Epithelial cell of esophagus (primary cell): ENCODE measurements around the gene TDO2.

Experiments used
- DNase-seq: peaks from one replicate; pipeline ENCODE4 v3.0.0; 2010; ENCODE audit warnings: low read depth
- H3K4me3 ChIP-seq: 2 replicates; pipeline ENCODE4 v1.5.1; 2011; ENCODE audit warnings: mild to moderate bottlenecking, low read length, control low read depth
- CTCF ChIP-seq: IDR thresholded peaks from 2 replicates; pipeline ENCODE4 v1.5.1; 2011; ENCODE audit warnings: low read depth, mild to moderate bottlenecking, low read length, control low read depth, inconsistent platforms; ENCODE audit not compliant: insufficient read depth; ENCODE audit errors: missing control alignments

TDO2 gene

GRCh38 chr4:155966731-155967395, 63.4 kb downstream of the TDO2 start:
- no peak overlapping the region for H3K4me3 ChIP-seq
- no peak for TF ChIP-seq CTCF
- peak; percentile 20 for DNase-seq
